BLaER1 treated with 17β-estradiol and CSF1 and Interleukin-3, amounts not matched to agents 10 nM and 100 nM (cell line): ENCODE results near the gene ESR1.

Experiments used
- H3K27ac ChIP-seq, 11 experiments: shearing (Covaris generic); formaldehyde crosslinking; 2 replicates each; pipeline ENCODE4 v1.8.1; 2022
- H3K27me3 ChIP-seq, 11 experiments: shearing (Covaris generic); formaldehyde crosslinking; 2 replicates each; pipeline ENCODE4 v1.8.1; 2022
- H3K36me3 ChIP-seq, 11 experiments: shearing (Covaris generic); formaldehyde crosslinking; 2 replicates each; pipeline ENCODE4 v1.8.1; 2022
- H3K4me1 ChIP-seq, 10 experiments: shearing (Covaris generic); formaldehyde crosslinking; 2 replicates each; pipeline ENCODE4 v1.8.1; 2022
- H3K4me2 ChIP-seq, 11 experiments: shearing (Covaris generic); formaldehyde crosslinking; 2 replicates each; pipeline ENCODE4 v1.8.1; 2022
- H3K4me3 ChIP-seq, 10 experiments: shearing (Covaris generic); formaldehyde crosslinking; 2 replicates each; pipeline ENCODE4 v1.8.1; 2022
- H3K9ac ChIP-seq, 11 experiments: shearing (Covaris generic); formaldehyde crosslinking; 2 replicates each; pipeline ENCODE4 v1.8.1; 2022
- H3K9me3 ChIP-seq, 11 experiments: shearing (Covaris generic); formaldehyde crosslinking; replicated peaks in 1 of 11; 2 replicates each; pipeline ENCODE4 v1.8.1; 2022
- H4K20me1 ChIP-seq, 11 experiments: shearing (Covaris generic); formaldehyde crosslinking; 2 replicates each; pipeline ENCODE4 v1.8.1; 2022
- Cebpa-rat ChIP-seq, 11 experiments: shearing (Covaris generic); IDR thresholded peaks; 2 replicates each; pipeline ENCODE4 v1.8.1; 2022

The ESR1 gene

DNA sequence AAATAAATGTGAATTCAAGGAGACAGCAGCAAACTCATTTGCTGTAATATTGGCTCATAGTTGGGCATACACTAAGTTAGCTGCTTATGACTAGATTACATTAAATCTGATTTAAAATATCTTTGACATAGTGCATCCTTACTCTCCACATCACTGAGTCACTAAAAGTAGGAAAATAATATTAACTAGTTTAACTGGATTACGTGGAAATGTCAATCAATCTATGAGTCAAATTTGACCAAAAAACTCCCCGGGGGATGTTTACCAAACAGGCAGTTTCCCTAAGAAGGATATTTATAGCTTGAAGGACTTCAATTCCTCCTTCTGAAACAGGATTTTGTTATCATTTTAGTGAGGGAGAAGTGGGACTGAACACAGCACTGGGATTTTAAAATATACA lies 366.5 kb downstream of the ESR1 start:
- Histone ChIP-seq H3K27ac (no peak overlapping the region; a peak in 1 of 22 replicates), H3K4me2 (peak overlapping the region in 2 of 11 experiments; percentile 14 to 36; a peak in 4 of 22 replicates), H3K9ac (no peak overlapping the region), H4K20me1 (no peaks in the 10 kb centered on the region), H3K9me3 (peaks cover 0 to 19% (median 8%) of the 10 kb centered on the region in 11 experiments; a peak in 9 of 22 replicates), H3K36me3 (peaks cover 26 to 71% (median 34%) of the 10 kb centered on the region in 11 experiments; a peak in 20 of 22 replicates), H3K4me3 (no peak overlapping the region), H3K27me3 (no peaks in the 10 kb centered on the region), H3K4me1 (peaks cover 0 to 11% (median 7%) of the 10 kb centered on the region in 10 experiments; a peak in 7 of 20 replicates)
- no peak for TF ChIP-seq Cebpa-rat (IDR thresholded peaks at IDR 0.05)

DNA sequence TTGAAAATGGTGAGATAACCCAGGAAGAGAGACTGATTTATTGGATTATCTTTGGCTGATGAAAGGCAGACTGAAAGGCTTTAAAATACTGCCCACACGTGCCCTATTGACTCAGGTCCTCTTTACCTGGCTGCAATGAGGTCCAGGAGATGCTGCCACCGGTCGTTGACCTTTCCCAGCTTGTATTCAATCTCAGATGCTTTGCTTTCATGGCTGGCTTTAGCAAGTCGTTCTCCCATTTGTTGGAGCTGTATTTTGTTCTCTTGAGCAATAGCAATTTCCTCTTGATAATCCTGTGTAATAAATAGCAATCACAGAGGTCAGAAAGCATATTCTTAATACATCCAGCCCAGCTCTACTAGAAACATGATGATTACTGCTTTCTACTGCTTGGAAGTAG lies 368.8 kb downstream of the ESR1 start:
- H3K4me2 ChIP-seq = no peak overlapping the region
- peaks cover 14 to 78% (median 28%) of the 10 kb centered on the region in 11 experiments; a peak in 20 of 22 replicates for H3K36me3 ChIP-seq
- H4K20me1 ChIP-seq = no peaks in the 10 kb centered on the region
- H3K9me3 ChIP-seq = peaks cover 0 to 9% (median 0%) of the 10 kb centered on the region in 11 experiments; a peak in 5 of 22 replicates
- no peak for TF ChIP-seq Cebpa-rat (IDR thresholded peaks at IDR 0.05)
- H3K27me3 ChIP-seq = no peaks in the 10 kb centered on the region
- H3K4me3 ChIP-seq = no peak overlapping the region
- no peak overlapping the region for H3K27ac ChIP-seq
- H3K9ac ChIP-seq = no peak overlapping the region
- H3K4me1 ChIP-seq = peaks cover 0 to 11% (median 7%) of the 10 kb centered on the region in 10 experiments; a peak in 7 of 20 replicates
